ENCODE measurements around the gene GULP1.

DNA sequence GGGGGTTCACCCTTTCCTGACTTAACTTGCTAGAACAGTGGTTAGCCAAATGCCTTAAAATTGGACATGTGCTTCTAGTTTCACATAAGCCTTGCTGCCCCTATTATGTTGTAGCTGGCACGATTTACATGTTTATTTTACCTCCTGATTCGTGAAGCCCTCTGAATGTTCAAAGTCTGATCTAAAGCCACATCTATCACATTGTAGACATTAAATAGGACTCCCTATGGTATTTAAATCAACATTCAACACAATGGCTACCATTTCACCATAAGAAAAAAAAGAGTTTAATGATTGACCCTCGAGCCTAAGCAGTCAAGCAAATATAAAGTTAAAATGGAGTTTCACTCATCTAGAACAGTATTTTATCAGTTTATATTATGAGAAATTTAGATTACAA lies 151.5 kb downstream of the GULP1 start:
- TF ChIP-seq CTCF (optimal IDR thresholded peaks at IDR 0.05 in 1 of 3, IDR thresholded peaks at IDR 0.05 in 1 of 3, conservative IDR thresholded peaks at IDR 0.05 in 1 of 3; ENCODE audit: extremely low read depth in 1 of 3, insufficient read depth in 2 of 3, low read length in 3 of 3) (no peak), EZH2 (IDR thresholded peaks at IDR 0.05; ENCODE audit: low read length) (no peak)
